Thoracic aorta (tissue), 2 donors: ENCODE measurements around the gene SDSL. TPM values are rescaled to one million over a fixed set of nuclear protein-coding genes. Genes with fewer than 3 reads are reported as not detected.

Experiments used
- ATAC-seq: fragments of 150-250 bp; one replicate; pipeline ENCODE4 v1.8.0; 2017; ENCODE audit warnings: low read depth; ENCODE audit not compliant: insufficient number of reproducible peaks, low FRiP score
- DNase-seq: peaks from one replicate; pipeline ENCODE4 v3.0.0-alpha.2; 2020; ENCODE audit warnings: low spot score
- H3K27ac ChIP-seq, 2 donors: fragments of 200-600 bp; sonication (generic); 1 replicate in 1 of 2; 2 replicates in 1 of 2; pipeline ENCODE4 v1.5.1; 2016; ENCODE audit warnings: mild to moderate bottlenecking in 2 of 2, moderate library complexity in 2 of 2
- H3K27me3 ChIP-seq: fragments of 200-600 bp; sonication (generic); replicated peaks from 2 replicates; pipeline ENCODE4 v1.6.0; 2016; ENCODE audit warnings: mild to moderate bottlenecking; ENCODE audit not compliant: insufficient read depth
- H3K36me3 ChIP-seq: fragments of 200-600 bp; sonication (generic); one replicate; pipeline ENCODE4 v1.5.1; 2016
- H3K4me1 ChIP-seq, 2 donors: fragments of 200-600 bp; sonication (generic); 1 replicate in 1 of 2; 2 replicates in 1 of 2; pipeline versions ENCODE4 v1.5.1 to v1.6.0; 2016; ENCODE audit warnings: low read depth in 2 of 2, mild to moderate bottlenecking in 1 of 2; ENCODE audit not compliant: control insufficient read depth in 1 of 2
- H3K4me3 ChIP-seq: fragments of 200-600 bp; sonication (generic); 2 replicates; pipeline ENCODE4 v1.5.1; 2016; ENCODE audit warnings: mild to moderate bottlenecking
- H3K9me3 ChIP-seq: fragments of 200-600 bp; sonication (generic); 2 replicates; pipeline ENCODE4 v1.5.1; 2016
- total RNA-seq, 2 donors: library from RNA; depleted of rRNA; stranded (reverse); fragments of >200 nt; gene quantifications; one replicate each; pipeline versions ENCODE4 v1.1.0 to v1.2.3, GENCODE V29; 2016
- TF ChIP-seq, protein P1 (sequence below): fragments of 200-600 bp; sonication (generic); IDR thresholded peaks from one replicate; pipeline ENCODE4 v1.5.1; 2019; ENCODE audit warnings: antibody characterized with exemption

The SDSL gene
- total RNA-seq, 2 donors from 2014 or later = 3.5 to 9.0 TPM

DNA sequence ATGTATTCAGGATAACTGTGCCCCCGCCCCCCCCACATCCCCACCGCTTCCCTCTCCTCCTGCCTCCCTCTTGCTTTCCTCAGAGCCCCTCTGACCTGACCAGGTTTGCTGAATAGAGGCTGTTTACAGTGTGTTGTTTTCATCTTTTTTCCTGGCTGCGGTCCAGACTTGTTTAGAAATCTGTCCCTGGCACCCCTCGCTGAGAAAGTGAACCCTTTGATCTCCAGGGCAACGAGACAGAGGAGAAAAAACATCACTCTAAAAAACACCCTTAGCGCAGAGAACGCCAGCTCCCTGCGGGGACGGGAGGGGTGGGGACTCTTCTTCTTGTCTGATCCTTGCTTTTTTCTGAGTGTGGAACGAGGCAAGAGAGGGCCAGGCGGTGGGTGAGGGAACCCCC lies 41.0 kb upstream of the SDSL start:
- TF ChIP-seq, protein P1, sequence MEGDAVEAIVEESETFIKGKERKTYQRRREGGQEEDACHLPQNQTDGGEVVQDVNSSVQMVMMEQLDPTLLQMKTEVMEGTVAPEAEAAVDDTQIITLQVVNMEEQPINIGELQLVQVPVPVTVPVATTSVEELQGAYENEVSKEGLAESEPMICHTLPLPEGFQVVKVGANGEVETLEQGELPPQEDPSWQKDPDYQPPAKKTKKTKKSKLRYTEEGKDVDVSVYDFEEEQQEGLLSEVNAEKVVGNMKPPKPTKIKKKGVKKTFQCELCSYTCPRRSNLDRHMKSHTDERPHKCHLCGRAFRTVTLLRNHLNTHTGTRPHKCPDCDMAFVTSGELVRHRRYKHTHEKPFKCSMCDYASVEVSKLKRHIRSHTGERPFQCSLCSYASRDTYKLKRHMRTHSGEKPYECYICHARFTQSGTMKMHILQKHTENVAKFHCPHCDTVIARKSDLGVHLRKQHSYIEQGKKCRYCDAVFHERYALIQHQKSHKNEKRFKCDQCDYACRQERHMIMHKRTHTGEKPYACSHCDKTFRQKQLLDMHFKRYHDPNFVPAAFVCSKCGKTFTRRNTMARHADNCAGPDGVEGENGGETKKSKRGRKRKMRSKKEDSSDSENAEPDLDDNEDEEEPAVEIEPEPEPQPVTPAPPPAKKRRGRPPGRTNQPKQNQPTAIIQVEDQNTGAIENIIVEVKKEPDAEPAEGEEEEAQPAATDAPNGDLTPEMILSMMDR = no peak
- DNase-seq = no peak
- Histone ChIP-seq H3K9me3 (no peaks in the 10 kb centered on the region), H3K4me1 (no peaks in the 10 kb centered on the region), H3K27me3 (no peaks in the 10 kb centered on the region), H3K4me3 (no peak overlapping the region), H3K27ac (no peak overlapping the region), H3K36me3 (peaks cover 49% of the 10 kb centered on the region)
- ATAC-seq = no peak

DNA sequence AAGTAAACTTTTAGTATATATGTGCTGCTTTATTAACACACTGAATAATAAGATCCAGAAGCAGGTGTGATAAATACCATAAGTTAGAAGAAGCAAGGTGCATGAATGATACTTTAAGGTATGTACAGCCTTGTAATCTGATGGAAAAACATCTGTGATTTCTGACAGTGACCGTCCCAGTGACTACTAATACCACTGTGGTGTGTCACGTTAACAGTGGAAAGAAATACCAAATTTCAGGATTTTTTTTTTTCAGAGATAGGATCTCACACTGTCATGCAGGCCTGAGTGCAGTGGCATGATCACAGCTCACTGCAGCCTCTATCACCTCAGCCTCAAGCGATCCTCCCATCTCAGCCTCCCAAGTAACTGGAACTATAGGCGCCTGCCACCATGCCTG lies 40.0 kb upstream of the SDSL start:
- Histone ChIP-seq H3K9me3 (no peaks in the 10 kb centered on the region), H3K4me1 (no peaks in the 10 kb centered on the region), H3K27ac (no peak overlapping the region), H3K4me3 (no peak overlapping the region), H3K27me3 (no peaks in the 10 kb centered on the region), H3K36me3 (peaks cover 48% of the 10 kb centered on the region)
- DNase-seq (no peak), ATAC-seq (no peak)
- TF ChIP-seq, protein P1 = no peak

DNA sequence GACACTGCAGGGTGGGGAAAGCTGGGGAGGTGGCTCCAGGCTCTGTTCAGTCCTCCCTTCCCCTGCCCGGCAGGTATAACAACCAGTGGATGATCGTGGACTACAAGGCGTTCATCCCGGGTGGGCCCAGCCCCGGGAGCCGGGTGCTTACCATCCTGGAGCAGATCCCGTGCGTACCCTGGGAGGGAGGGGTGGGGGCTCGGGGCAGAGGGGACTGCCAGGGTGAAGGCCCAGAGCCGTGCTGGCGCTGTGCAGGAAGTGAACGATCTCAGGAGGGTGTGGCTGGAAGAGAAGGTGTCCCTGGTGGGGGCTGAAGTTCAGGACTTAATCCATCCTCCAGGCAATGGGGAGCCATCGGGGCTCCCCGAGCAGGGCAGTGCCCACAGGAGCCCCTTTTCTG lies 37.4 kb upstream of the SDSL start:
- H3K27ac ChIP-seq = no peak overlapping the region
- H3K4me1 ChIP-seq = no peaks in the 10 kb centered on the region
- no peak overlapping the region for H3K4me3 ChIP-seq
- no peak for ATAC-seq
- DNase-seq = no peak
- TF ChIP-seq, protein P1 = no peak
- H3K27me3 ChIP-seq = no peaks in the 10 kb centered on the region
- no peaks in the 10 kb centered on the region for H3K9me3 ChIP-seq
- peaks cover 50% of the 10 kb centered on the region for H3K36me3 ChIP-seq

DNA sequence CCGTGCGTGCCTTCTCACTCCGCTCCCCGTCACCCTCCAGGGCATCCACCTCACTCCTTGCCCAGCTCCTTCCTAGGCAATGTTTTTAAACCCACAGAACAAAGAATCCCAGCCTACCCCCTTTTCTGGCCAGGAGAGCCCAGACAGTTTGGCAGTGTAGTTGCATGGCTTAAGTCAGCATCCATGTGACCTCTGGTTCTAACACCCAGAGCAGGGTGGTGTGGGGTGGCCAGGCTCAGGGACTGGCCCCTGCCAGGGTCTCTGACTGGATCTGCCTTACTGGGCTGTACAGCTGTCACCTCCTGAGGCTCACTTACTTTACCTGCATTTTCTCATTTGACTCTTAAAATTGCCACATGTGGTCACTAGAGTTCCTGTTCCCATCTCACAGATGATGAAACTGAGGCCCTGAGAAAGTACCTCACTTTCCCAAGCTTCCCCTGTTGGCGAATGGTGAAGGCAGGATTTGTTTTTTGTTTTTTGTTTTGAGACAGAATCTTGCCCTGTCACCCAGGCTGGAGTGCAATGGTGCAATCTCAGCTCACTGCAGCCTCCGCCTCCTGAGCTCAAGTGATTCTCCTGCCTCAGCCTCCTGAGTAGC lies 36.8 kb upstream of the SDSL start:
- ATAC-seq (no peak), DNase-seq (no peak)
- Histone ChIP-seq H3K36me3 (peaks cover 50% of the 10 kb centered on the region), H3K4me1 (no peaks in the 10 kb centered on the region), H3K27me3 (no peaks in the 10 kb centered on the region), H3K27ac (no peak overlapping the region), H3K9me3 (no peaks in the 10 kb centered on the region), H3K4me3 (no peak overlapping the region)
- TF ChIP-seq, protein P1 = no peak

DNA sequence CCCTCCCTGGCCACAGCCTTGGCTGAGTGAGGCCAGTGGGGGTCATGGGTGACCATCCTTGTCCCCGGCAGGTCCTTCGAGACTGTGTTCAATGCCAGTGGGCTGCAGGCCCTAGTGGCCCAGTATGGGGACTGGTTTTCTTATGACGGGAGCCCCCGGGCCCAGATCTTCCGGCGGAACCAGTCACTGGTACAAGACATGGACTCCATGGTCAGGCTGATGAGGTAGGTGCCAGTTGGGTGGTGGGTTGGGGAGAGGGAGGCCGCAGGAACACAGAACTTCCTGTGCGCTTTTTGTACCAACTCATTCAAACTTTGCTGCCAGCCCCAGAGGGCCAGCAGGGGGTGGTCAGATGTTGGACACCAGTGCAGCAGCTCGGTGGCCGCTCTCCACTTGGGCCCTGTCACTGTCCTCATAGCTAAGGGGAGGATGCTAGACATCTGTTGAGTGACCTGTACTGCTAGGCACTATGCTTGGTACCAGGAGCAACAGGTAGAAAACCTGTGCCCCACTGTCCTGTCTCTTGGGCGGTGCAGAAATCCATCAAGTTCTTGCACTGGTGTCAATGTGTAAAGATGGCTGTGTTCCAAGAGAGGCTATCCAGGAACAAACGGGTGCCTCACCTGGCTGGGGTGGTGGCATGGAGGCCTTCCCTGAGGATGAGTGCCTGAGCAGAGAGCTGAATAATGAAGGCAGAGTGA lies 35.2 kb upstream of the SDSL start:
- no peak for ATAC-seq
- no peak overlapping the region for H3K27ac ChIP-seq
- H3K27me3 ChIP-seq = no peaks in the 10 kb centered on the region
- peaks cover 50% of the 10 kb centered on the region for H3K36me3 ChIP-seq
- H3K4me3 ChIP-seq = no peak overlapping the region
- H3K4me1 ChIP-seq = no peaks in the 10 kb centered on the region
- no peak for DNase-seq
- H3K9me3 ChIP-seq = no peaks in the 10 kb centered on the region
- TF ChIP-seq, protein P1 = no peak
